Mesothelial cell of epicardium (in vitro differentiated cells): ENCODE results near the gene CACNB1. TPM values are rescaled to one million over a fixed set of nuclear protein-coding genes. Genes with fewer than 3 reads are reported as not detected.

Source experiments
- DNase-seq, 2 experiments: peaks; one replicate each; pipeline ENCODE4 v3.0.0; 2021; ENCODE audit warnings: low spot score in 2 of 2; ENCODE audit not compliant: unreplicated experiment in 2 of 2
- H3K27ac Mint-ChIP-seq: 2 replicates; pipeline ENCODE4 v1.8.0; 2021; ENCODE audit warnings: mixed read lengths
- H3K27me3 Mint-ChIP-seq: 2 replicates; pipeline ENCODE4 v1.8.0; 2021; ENCODE audit warnings: low read depth, mixed read lengths
- H3K36me3 Mint-ChIP-seq: 2 replicates; pipeline ENCODE4 v1.8.0; 2021; ENCODE audit warnings: mixed read lengths
- H3K4me1 Mint-ChIP-seq: 2 replicates; pipeline ENCODE4 v1.8.0; 2021; ENCODE audit warnings: mixed read lengths
- H3K4me3 Mint-ChIP-seq: 2 replicates; pipeline ENCODE4 v1.8.0; 2021; ENCODE audit warnings: mild to moderate bottlenecking, moderate library complexity, mixed read lengths
- H3K9me3 Mint-ChIP-seq: 2 replicates; pipeline ENCODE4 v1.8.0; 2021; ENCODE audit warnings: mixed read lengths
- CTCF ChIP-seq: fragments of 200-600 bp; sonication (generic); IDR thresholded peaks from one replicate; pipeline ENCODE4 v1.5.0; 2021; ENCODE audit warnings: antibody characterized with exemption; ENCODE audit not compliant: unreplicated experiment
- total RNA-seq: library from RNA; stranded (reverse); gene quantifications from 3 replicates; pipeline ENCODE4 v1.2.1, GENCODE V29; 2021

Gene CACNB1
- total RNA-seq, 1 donor from 2014 or later = 21.6 TPM

- Mint-ChIP-seq H3K4me1 (peaks cover 18% of the 10 kb centered on the region), H3K36me3 (peaks cover 5% of the 10 kb centered on the region), H3K27ac (no peak overlapping the region), H3K27me3 (no peaks in the 10 kb centered on the region), H3K4me3 (no peak overlapping the region), H3K9me3 (no peaks in the 10 kb centered on the region)
- TF ChIP-seq CTCF = no peak
- no peak for DNase-seq
These were observed 4.1 kb downstream of the CACNB1 start for GRCh38 chr17:39193346-39193745.

GRCh38 chr17:39192901-39193300, 4.6 kb downstream of the CACNB1 start:
- Mint-ChIP-seq H3K36me3 (peaks cover 5% of the 10 kb centered on the region), H3K4me1 (peaks cover 18% of the 10 kb centered on the region), H3K27ac (no peak overlapping the region), H3K27me3 (no peaks in the 10 kb centered on the region), H3K4me3 (no peak overlapping the region), H3K9me3 (no peaks in the 10 kb centered on the region)
- no peak for TF ChIP-seq CTCF
- no peak for DNase-seq

GRCh38 chr17:39191750-39192510, 5.5 kb downstream of the CACNB1 start:
- no peak overlapping the region for H3K27ac Mint-ChIP-seq
- DNase-seq = no peak
- peaks cover 18% of the 10 kb centered on the region for H3K4me1 Mint-ChIP-seq
- no peaks in the 10 kb centered on the region for H3K9me3 Mint-ChIP-seq
- no peak for TF ChIP-seq CTCF
- peaks cover 5% of the 10 kb centered on the region for H3K36me3 Mint-ChIP-seq
- no peak overlapping the region for H3K4me3 Mint-ChIP-seq
- no peaks in the 10 kb centered on the region for H3K27me3 Mint-ChIP-seq

- TF ChIP-seq CTCF = no peak
- no peaks in the 10 kb centered on the region for H3K27me3 Mint-ChIP-seq
- no peaks in the 10 kb centered on the region for H3K4me1 Mint-ChIP-seq
- no peak overlapping the region for H3K27ac Mint-ChIP-seq
- H3K9me3 Mint-ChIP-seq = no peaks in the 10 kb centered on the region
- H3K36me3 Mint-ChIP-seq = peaks cover 19% of the 10 kb centered on the region
- no peak for DNase-seq
- no peak overlapping the region for H3K4me3 Mint-ChIP-seq
These were observed 10.2 kb downstream of the CACNB1 start for GRCh38 chr17:39187152-39187830.

- no peak for TF ChIP-seq CTCF
These were observed 10.9 kb downstream of the CACNB1 start for GRCh38 chr17:39186481-39187002.

More at GRCh38 chr17:39186481-39187002, 10.9 kb downstream of the CACNB1 start:
- H3K4me1 Mint-ChIP-seq = no peaks in the 10 kb centered on the region
- H3K4me3 Mint-ChIP-seq = no peak overlapping the region
- H3K9me3 Mint-ChIP-seq = no peaks in the 10 kb centered on the region
- H3K27ac Mint-ChIP-seq = no peak overlapping the region
- DNase-seq = no peak
- no peaks in the 10 kb centered on the region for H3K27me3 Mint-ChIP-seq
- H3K36me3 Mint-ChIP-seq = peaks cover 17% of the 10 kb centered on the region
